ENCODE data around the gene OS9. TPM values are rescaled to one million over a fixed set of nuclear protein-coding genes. Genes with fewer than 3 reads are reported as not detected.

Gene OS9
- total and polyA plus RNA-seq, 2 donors (not counting 3 experiments of a cell fraction or from before 2014, with no cell fraction given): 212 to 561 TPM

GRCh38 chr12:57741413-57741789 is 47.5 kb downstream of the OS9 start:
- dilution Hi-C loops (cut with MboI; ENCODE audit: extremely low pct_ligation_motif_present, low sequenced_read_pairs) (no loop called here), intact Hi-C loops (cut with micrococcal nuclease) (no loop called here)
- FAIRE-seq (no peak), DNase-seq (ENCODE audit: low read depth, low spot score) (no peak)
- no peaks in the 10 kb centered on the region for H3K9me3 ChIP-seq (replicated peaks; ENCODE audit: control insufficient read depth, insufficient read depth, low read length)
- no peak overlapping the region for H3K4me2 ChIP-seq (ENCODE audit: insufficient read depth, low read length)
- H3K9me1 ChIP-seq (replicated peaks; ENCODE audit: control insufficient read depth, extremely low read depth, insufficient read depth, low read length): no peaks in the 10 kb centered on the region
- no peak overlapping the region for H3K4me3 ChIP-seq (replicated peaks in 1 of 3; ENCODE audit: insufficient read depth in 1 of 3, low read depth in 1 of 3, low read length in 3 of 3)
- H3K27me3 ChIP-seq (ENCODE audit: control insufficient read depth in 2 of 2, insufficient read depth in 2 of 2, low read length in 2 of 2): peaks cover 39 to 45% of the 10 kb centered on the region in 2 experiments
- no peak overlapping the region for H2AFZ ChIP-seq (ENCODE audit: low read depth, low read length)
- H3K9ac ChIP-seq (replicated peaks; ENCODE audit: extremely low read depth, insufficient read depth, low read length): no peak overlapping the region
- no peak for TF ChIP-seq POLR2A (IDR thresholded peaks at IDR 0.05; ENCODE audit: low read depth, low read length)
- TF ChIP-seq MYC (IDR thresholded peaks at IDR 0.05; ENCODE audit: low read depth, low read length): no peak
- no peak for TF ChIP-seq FOS (IDR thresholded peaks at IDR 0.05; ENCODE audit: borderline replicate concordance, insufficient read depth, low read length)
- no TSS peak for BruUV-seq (replicated peaks)
- POLR2A ChIA-PET: no interaction called here
- no peak overlapping the region for H3K27ac ChIP-seq (ENCODE audit: insufficient read depth, low read depth, low read length)
- CTCF ChIA-PET: interaction anchor here (0.9 to 1.1 kb wide), 2 partner anchors 15 kb away, joined by 3 to 9 read pairs; no protein-coding TSS in a partner anchor
- no peaks in the 10 kb centered on the region for H3K79me2 ChIP-seq (ENCODE audit: control insufficient read depth, insufficient read depth, low read length)
- peaks cover 10% of the 10 kb centered on the region for H3K4me1 ChIP-seq (ENCODE audit: control insufficient read depth, extremely low read depth, insufficient read depth, low read length)
- no peaks in the 10 kb centered on the region for H3K36me3 ChIP-seq (ENCODE audit: control insufficient read depth in 2 of 2, extremely low read depth in 1 of 2, insufficient read depth in 2 of 2, low read length in 2 of 2)
- no peaks in the 10 kb centered on the region for H4K20me1 ChIP-seq (replicated peaks; ENCODE audit: control insufficient read depth, extremely low read depth, insufficient read depth, low read length)

GRCh38 chr12:57741844-57742738 is 48.2 kb downstream of the OS9 start:
- dilution Hi-C loops (cut with MboI; ENCODE audit: extremely low pct_ligation_motif_present, low sequenced_read_pairs) (no loop called here), intact Hi-C loops (cut with micrococcal nuclease) (no loop called here)
- peaks cover 10% of the 10 kb centered on the region for H3K4me1 ChIP-seq (ENCODE audit: control insufficient read depth, extremely low read depth, insufficient read depth, low read length)
- TF ChIP-seq POLR2AphosphoS5 (IDR thresholded peaks at IDR 0.05; ENCODE audit: insufficient read depth, low read depth, low read length) (no peak), MAX (IDR thresholded peaks at IDR 0.05; ENCODE audit: insufficient read depth, insufficient read length) (no peak), CTCF (IDR thresholded peaks at IDR 0.05; ENCODE audit: extremely low read depth in 1 of 2, insufficient read depth in 1 of 2, low read depth in 1 of 2, low read length in 2 of 2) (no peak), GATA2 (IDR thresholded peaks at IDR 0.05; ENCODE audit: insufficient read depth, insufficient read length, low read depth, low read length) (no peak), POLR2A (IDR thresholded peaks at IDR 0.05; ENCODE audit: low read depth, low read length) (no peak), JUN (IDR thresholded peaks at IDR 0.05; ENCODE audit: borderline replicate concordance, insufficient read depth, insufficient read length, low read depth) (no peak), EZH2 (IDR thresholded peaks at IDR 0.05; ENCODE audit: borderline replicate concordance, low read depth, low read length, severe bottlenecking) (no peak), FOS (IDR thresholded peaks at IDR 0.05; ENCODE audit: borderline replicate concordance, insufficient read depth, low read length) (no peak), MYC (IDR thresholded peaks at IDR 0.05; ENCODE audit: low read depth, low read length) (no peak)
- H3K27me3 ChIP-seq (ENCODE audit: control insufficient read depth in 2 of 2, insufficient read depth in 2 of 2, low read length in 2 of 2): peaks cover 32 to 38% of the 10 kb centered on the region in 2 experiments
- H3K9me3 ChIP-seq (replicated peaks; ENCODE audit: control insufficient read depth, insufficient read depth, low read length): no peaks in the 10 kb centered on the region
- no peak overlapping the region for H2AFZ ChIP-seq (ENCODE audit: low read depth, low read length)
- H3K4me2 ChIP-seq (ENCODE audit: insufficient read depth, low read length): no peak overlapping the region
- DNase-seq (ENCODE audit: low read depth, low spot score) (no peak), FAIRE-seq (no peak)
- no peak overlapping the region for H3K4me3 ChIP-seq (replicated peaks in 1 of 3; ENCODE audit: insufficient read depth in 1 of 3, low read depth in 1 of 3, low read length in 3 of 3)
- H4K20me1 ChIP-seq (replicated peaks; ENCODE audit: control insufficient read depth, extremely low read depth, insufficient read depth, low read length): no peaks in the 10 kb centered on the region
- BruUV-seq (replicated peaks): no TSS peak
- no peak overlapping the region for H3K9ac ChIP-seq (replicated peaks; ENCODE audit: extremely low read depth, insufficient read depth, low read length)
- ChIA-PET CTCF (interaction anchor here (0.9 to 1.1 kb wide), 2 partner anchors 15 kb away, joined by 3 to 9 read pairs; no protein-coding TSS in a partner anchor), POLR2A (no interaction called here)
- H3K9me1 ChIP-seq (replicated peaks; ENCODE audit: control insufficient read depth, extremely low read depth, insufficient read depth, low read length): no peaks in the 10 kb centered on the region
- no peaks in the 10 kb centered on the region for H3K79me2 ChIP-seq (ENCODE audit: control insufficient read depth, insufficient read depth, low read length)
- H3K36me3 ChIP-seq (ENCODE audit: control insufficient read depth in 2 of 2, extremely low read depth in 1 of 2, insufficient read depth in 2 of 2, low read length in 2 of 2): no peaks in the 10 kb centered on the region
- no peak overlapping the region for H3K27ac ChIP-seq (ENCODE audit: insufficient read depth, low read depth, low read length)
